Heart left ventricle (tissue), 16 donors: ENCODE results near the gene WNT5A. TPM values are rescaled to one million over a fixed set of nuclear protein-coding genes. Genes with fewer than 3 reads are reported as not detected.

Source experiments
- ATAC-seq, 4 donors: fragments of 200-7000 bp; cut with Tn5 transposase; one replicate each; pipeline ENCODE4 v1.9.1; 2020 to 2022; ENCODE audit warnings: moderate library complexity in 4 of 4, mild to moderate bottlenecking in 3 of 4, moderate number of reproducible peaks in 1 of 4
- DNase-seq, 5 donors: peaks; one replicate each; pipeline ENCODE4 v3.0.0-alpha.2; 2020
- H3K27ac ChIP-seq, 12 donors: fragments of 200-600 bp; sonication (generic) in 4 of 12; one replicate each; pipeline versions ENCODE4 v1.5.0 to v1.8.0; 2016 to 2022; ENCODE audit warnings: mild to moderate bottlenecking in 2 of 12
- H3K27me3 ChIP-seq, 9 donors: fragments of 200-600 bp; sonication (generic) in 2 of 9; one replicate each; pipeline versions ENCODE4 v1.5.1 to v1.8.0; 2016 to 2022; ENCODE audit warnings: mild to moderate bottlenecking in 3 of 9
- H3K36me3 ChIP-seq, 9 donors: fragments of 200-600 bp; sonication (generic) in 2 of 9; one replicate each; pipeline versions ENCODE4 v1.5.0 to v1.8.0; 2018 to 2022; ENCODE audit warnings: mild to moderate bottlenecking in 2 of 9
- H3K4me1 ChIP-seq, 12 donors: fragments of 200-600 bp; sonication (generic) in 4 of 12; one replicate each; pipeline versions ENCODE4 v1.5.0 to v1.8.0; 2016 to 2022; ENCODE audit warnings: mild to moderate bottlenecking in 3 of 12
- H3K4me3 ChIP-seq, 12 donors: fragments of 200-600 bp; sonication (generic) in 4 of 12; one replicate each; pipeline versions ENCODE4 v1.5.0 to v1.8.0; 2017 to 2022; ENCODE audit warnings: mild to moderate bottlenecking in 9 of 12, moderate library complexity in 4 of 12
- H3K9me3 ChIP-seq, 12 donors: fragments of 200-600 bp; sonication (generic) in 4 of 12; one replicate each; pipeline versions ENCODE4 v1.5.0 to v1.8.0; 2016 to 2022; ENCODE audit warnings: mild to moderate bottlenecking in 1 of 12
- CTCF ChIP-seq, 12 donors: fragments of 200-600 bp; sonication (generic) in 4 of 12; IDR thresholded peaks; one replicate each; pipeline versions ENCODE4 v1.5.0 to v1.8.0; 2018 to 2022; ENCODE audit warnings: antibody characterized with exemption in 12 of 12, mild to moderate bottlenecking in 5 of 12
- POLR2A ChIP-seq, 2 donors: fragments of 450-650 bp; IDR thresholded peaks; one replicate each; pipeline ENCODE4 v1.6.1; 2017; ENCODE audit warnings: antibody characterized with exemption in 2 of 2, mild to moderate bottlenecking in 2 of 2, moderate library complexity in 2 of 2
- WGBS, 4 donors: extraction: QIAGEN DNeasy Blood & Tissue Kit in 2 of 4; methylation state at CpG; one replicate each; pipeline versions ENCODE4 v1.1.5 to v1.1.7; 2013 to 2018; 5-methylcytosine and 5-hydroxymethylcytosine counted together
- intact Hi-C, 10 donors: fragments of 100-400 bp; cut with DNase I; formaldehyde crosslinking; loops; one replicate each; pipeline versions ENCODE4 v1.11.1 to v1.14.2; 2022
- polyA plus RNA-seq, 2 donors: library from polyadenylated mRNA; stranded (reverse); fragments of 200-250 nt; gene quantifications; one replicate each; pipeline ENCODE4 v1.2.3, GENCODE V29; 2013
- total RNA-seq, 9 donors: library from RNA; depleted of rRNA in 2 of 9; stranded (reverse); fragments of >200 nt in 2 of 9; fragmentation: NEBNext Ultra II Directional in 3 of 9; extraction: Animal tissue kit (Norgen Biotek cat#: 25700) in 3 of 9; gene quantifications; one replicate each; pipeline versions ENCODE4 v1.1.0 to v1.2.4, GENCODE V29; 2016 to 2023
- donor health status: ischemic (EF 13 %, LVEDD 7.1; RV severe dilation, severe dysfunction).
- donor health status: healthy with polysubstance abuse.
- donor health status: DM: no; HTN: yes; CAD: no.
- donor health status: DM: no; HTN: no; CAD: no.
- donor health status: ischemic (EF 25% LVEDD 6.9; RV normal size, moderate dysfunction).
- donor health status: ischemic (EF 25% LVEDD 5.7; RV mildly dilated, moderate dysfunction).
- donor health status: healthy.
- donor health status: DM: yes; HTN: yes; CAD: no.
- donor health status: ischemic (EF 35%, LVEDD 5.7; RV mildly dilated, moderate dysfunction).
- donor health status: nonischemic (EF 11% LVEDD 7.7; RV severe dilation, severe dysfunction).
- donor health status: DM: yes; HTN: yes; CAD: no.
- donor health status: PGD.
- donor health status: ischemic (EF 29% LVEDD 5.4; RV normal size, mild dysfunction).
- donor health status: nonischemic (EF 23%, LVEDD 6.1; RV moderate dilation, normal function).

WNT5A gene
- total and polyA plus RNA-seq, 11 donors = 0.35 to 7.4 (median 3.2) TPM

- H3K27me3 ChIP-seq = peaks cover 0 to under 1% (median 0%) of the 10 kb centered on the region in 9 donors
- intact Hi-C loops = no loop called here
- no peak overlapping the region for H3K27ac ChIP-seq
- DNase-seq (no peak), ATAC-seq (no peak)
- H3K36me3 ChIP-seq = no peaks in the 10 kb centered on the region
- TF ChIP-seq POLR2A (IDR thresholded peaks at IDR 0.05) = no peak
- no peak for TF ChIP-seq CTCF (IDR thresholded peaks at IDR 0.05)
- H3K4me1 ChIP-seq = peaks cover 0 to 4% (median 0%) of the 10 kb centered on the region in 12 donors
- WGBS, 4 donors = 72 to 81% (median 76%) methylated on average over 2 of the region's 2 CpGs
- H3K4me3 ChIP-seq = no peak overlapping the region
- no peaks in the 10 kb centered on the region for H3K9me3 ChIP-seq
Measured at GRCh38 chr3:55467099-55467498, 20.0 kb downstream of the WNT5A start.

- peaks cover 0 to 3% (median 0%) of the 10 kb centered on the region in 12 donors for H3K4me1 ChIP-seq
- WGBS, 4 donors = 86 to 92% (median 88%) methylated on average over 3 of the region's 3 CpGs
- no peaks in the 10 kb centered on the region for H3K9me3 ChIP-seq
- TF ChIP-seq POLR2A (IDR thresholded peaks at IDR 0.05) = no peak
- no peak for TF ChIP-seq CTCF (IDR thresholded peaks at IDR 0.05)
- H3K27me3 ChIP-seq = peaks cover 0 to 5% (median 0%) of the 10 kb centered on the region in 9 donors
- intact Hi-C loops = no loop called here
- ATAC-seq = no peak
- DNase-seq = no peak
- H3K4me3 ChIP-seq = no peak overlapping the region
- no peaks in the 10 kb centered on the region for H3K36me3 ChIP-seq
- no peak overlapping the region for H3K27ac ChIP-seq
Measured at GRCh38 chr3:55466526-55466925, 20.6 kb downstream of the WNT5A start.

GRCh38 chr3:55461896-55462295 lies 25.2 kb downstream of the WNT5A start:
- H3K27me3 ChIP-seq = peaks cover 0 to 5% (median 0%) of the 10 kb centered on the region in 9 donors
- no peaks in the 10 kb centered on the region for H3K4me1 ChIP-seq
- H3K27ac ChIP-seq = no peak overlapping the region
- 75 to 89% (median 88%) methylated on average over 1 of the region's 1 CpG for WGBS, 4 donors
- no peak for DNase-seq
- intact Hi-C loops = no loop called here
- no peaks in the 10 kb centered on the region for H3K9me3 ChIP-seq
- no peak overlapping the region for H3K4me3 ChIP-seq
- no peak for ATAC-seq
- H3K36me3 ChIP-seq = no peaks in the 10 kb centered on the region
- TF ChIP-seq POLR2A (IDR thresholded peaks at IDR 0.05) (no peak), CTCF (IDR thresholded peaks at IDR 0.05) (no peak)

GRCh38 chr3:55459838-55460237 lies 27.3 kb downstream of the WNT5A start:
- no peak overlapping the region for H3K4me3 ChIP-seq
- no peak overlapping the region for H3K27ac ChIP-seq

More at GRCh38 chr3:55459838-55460237, 27.3 kb downstream of the WNT5A start:
- Histone ChIP-seq H3K27me3 (peaks cover 0 to 5% (median 0%) of the 10 kb centered on the region in 9 donors), H3K9me3 (no peaks in the 10 kb centered on the region), H3K4me1 (no peaks in the 10 kb centered on the region), H3K36me3 (no peaks in the 10 kb centered on the region)
- ATAC-seq = no peak
- TF ChIP-seq CTCF (IDR thresholded peaks at IDR 0.05) (no peak), POLR2A (IDR thresholded peaks at IDR 0.05) (no peak)
- DNase-seq = no peak
- intact Hi-C loops = no loop called here
